ENCODE results near the gene LYPD6B.

LYPD6B gene

GRCh38 chr2:149112713-149113112 lies 74.2 kb downstream of the LYPD6B start:
- Mint-ChIP-seq H3K27ac (no peak overlapping the region), H3K9me3 (peaks cover 11% of the 10 kb centered on the region), H3K4me1 (no peaks in the 10 kb centered on the region), H3K4me3 (no peak overlapping the region), H3K36me3 (ENCODE audit: low read depth) (peaks cover 6% of the 10 kb centered on the region), H3K27me3 (ENCODE audit: low read depth) (no peaks in the 10 kb centered on the region)
- TF ChIP-seq CTCF (IDR thresholded peaks at IDR 0.05; ENCODE audit: unreplicated experiment in 3 of 3): no peak

GRCh38 chr2:149115781-149116180 lies 77.3 kb downstream of the LYPD6B start:
- Mint-ChIP-seq H3K4me3 (no peak overlapping the region), H3K36me3 (ENCODE audit: low read depth) (no peaks in the 10 kb centered on the region), H3K27ac (no peak overlapping the region), H3K27me3 (ENCODE audit: low read depth) (no peaks in the 10 kb centered on the region), H3K4me1 (peaks cover 7% of the 10 kb centered on the region), H3K9me3 (peaks cover 7% of the 10 kb centered on the region)
- TF ChIP-seq CTCF (IDR thresholded peaks at IDR 0.05; ENCODE audit: unreplicated experiment in 3 of 3): no peak

- peaks cover 7% of the 10 kb centered on the region for H3K4me1 Mint-ChIP-seq
- no peaks in the 10 kb centered on the region for H3K27me3 Mint-ChIP-seq (ENCODE audit: low read depth)
Observed at GRCh38 chr2:149119368-149119767, 80.9 kb downstream of the LYPD6B start.

GRCh38 chr2:149122516-149122915 lies 84.0 kb downstream of the LYPD6B start:
- Mint-ChIP-seq H3K36me3 (ENCODE audit: low read depth) (no peaks in the 10 kb centered on the region), H3K27ac (no peak overlapping the region)
- no peak for TF ChIP-seq CTCF (IDR thresholded peaks at IDR 0.05; ENCODE audit: unreplicated experiment in 3 of 3)

More at GRCh38 chr2:149119368-149119767, 80.9 kb downstream of the LYPD6B start:
- Mint-ChIP-seq H3K9me3 (peaks cover 3% of the 10 kb centered on the region), H3K36me3 (ENCODE audit: low read depth) (no peaks in the 10 kb centered on the region), H3K27ac (peak overlapping the region in 1 of 3 experiments; percentile 37), H3K4me3 (no peak overlapping the region)
- TF ChIP-seq CTCF (IDR thresholded peaks at IDR 0.05; ENCODE audit: unreplicated experiment in 3 of 3): no peak

GRCh38 chr2:149125031-149125725 lies 86.7 kb downstream of the LYPD6B start:
- no peak for TF ChIP-seq CTCF (IDR thresholded peaks at IDR 0.05; ENCODE audit: unreplicated experiment in 3 of 3)
- H3K4me3 Mint-ChIP-seq: no peak overlapping the region
- no peaks in the 10 kb centered on the region for H3K36me3 Mint-ChIP-seq (ENCODE audit: low read depth)
- peaks cover 3% of the 10 kb centered on the region for H3K27me3 Mint-ChIP-seq (ENCODE audit: low read depth)
- H3K9me3 Mint-ChIP-seq: no peaks in the 10 kb centered on the region
- no peaks in the 10 kb centered on the region for H3K4me1 Mint-ChIP-seq
- no peak overlapping the region for H3K27ac Mint-ChIP-seq

More at GRCh38 chr2:149122516-149122915, 84.0 kb downstream of the LYPD6B start:
- Mint-ChIP-seq H3K4me1 (peaks cover 7% of the 10 kb centered on the region), H3K27me3 (ENCODE audit: low read depth) (peaks cover 3% of the 10 kb centered on the region), H3K9me3 (no peaks in the 10 kb centered on the region), H3K4me3 (no peak overlapping the region)

GRCh38 chr2:149129433-149129832 lies 90.9 kb downstream of the LYPD6B start:
- Mint-ChIP-seq H3K9me3 (no peaks in the 10 kb centered on the region), H3K36me3 (ENCODE audit: low read depth) (no peaks in the 10 kb centered on the region), H3K4me1 (peaks cover 8% of the 10 kb centered on the region), H3K4me3 (no peak overlapping the region), H3K27ac (no peak overlapping the region), H3K27me3 (ENCODE audit: low read depth) (peaks cover 3% of the 10 kb centered on the region)
- TF ChIP-seq CTCF (IDR thresholded peaks at IDR 0.05; ENCODE audit: unreplicated experiment in 3 of 3): no peak
